Astrocyte of the spinal cord (primary cell): ENCODE measurements around the gene PAPPA2.
"Not testable (repeated sequence)": the region's sequence is repeated elsewhere in the genome, so short reads cannot be mapped to it uniquely, and the experiment has no call there.

ENCODE experiments used
- DNase-seq: peaks from one replicate; pipeline ENCODE4 v3.0.0; 2011; ENCODE audit warnings: low read depth, low spot score
- H3K4me3 ChIP-seq: 2 replicates; pipeline ENCODE4 v1.5.1; 2011; ENCODE audit warnings: low read depth, mild to moderate bottlenecking, low read length, moderate library complexity
- CTCF ChIP-seq: IDR thresholded peaks from 2 replicates; pipeline ENCODE4 v1.5.1; 2012; ENCODE audit warnings: low read depth, mild to moderate bottlenecking, low read length, inconsistent platforms
- in situ Hi-C: cut with HindIII; loops from 2 replicates; pipeline ENCODE4 v1.10.0; 2017; ENCODE audit warnings: low sequenced_read_pairs

PAPPA2 gene

GRCh38 chr1:176752505-176752904 is 289.5 kb downstream of the PAPPA2 start:
- in situ Hi-C loops = no loop called here

DNA sequence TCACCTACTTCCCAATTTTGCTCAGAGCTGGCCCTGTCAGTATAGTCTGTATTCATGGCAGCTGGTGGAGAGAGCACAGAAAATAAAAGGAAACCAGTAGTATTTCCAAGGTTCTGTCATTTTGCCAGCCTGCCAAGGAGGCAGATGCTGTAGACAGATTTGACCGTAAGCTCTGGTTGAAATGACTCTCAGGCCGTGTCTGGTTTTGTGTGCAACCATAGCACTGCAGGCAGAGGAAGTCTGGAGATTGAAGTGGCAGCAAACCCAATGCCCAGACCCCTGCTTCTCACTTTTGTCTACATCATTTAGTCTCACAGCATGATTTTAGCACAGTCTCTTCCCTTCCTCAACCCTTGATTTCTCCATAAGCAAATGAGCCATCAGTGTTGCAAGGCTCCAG is 291.7 kb downstream of the PAPPA2 start:
- no peak for TF ChIP-seq CTCF
- no peak overlapping the region for H3K4me3 ChIP-seq
- no peak for DNase-seq
- in situ Hi-C loops = no loop called here

More at GRCh38 chr1:176752505-176752904, 289.5 kb downstream of the PAPPA2 start:
- no peak for DNase-seq
- no peak for TF ChIP-seq CTCF
- no peak overlapping the region for H3K4me3 ChIP-seq

DNA sequence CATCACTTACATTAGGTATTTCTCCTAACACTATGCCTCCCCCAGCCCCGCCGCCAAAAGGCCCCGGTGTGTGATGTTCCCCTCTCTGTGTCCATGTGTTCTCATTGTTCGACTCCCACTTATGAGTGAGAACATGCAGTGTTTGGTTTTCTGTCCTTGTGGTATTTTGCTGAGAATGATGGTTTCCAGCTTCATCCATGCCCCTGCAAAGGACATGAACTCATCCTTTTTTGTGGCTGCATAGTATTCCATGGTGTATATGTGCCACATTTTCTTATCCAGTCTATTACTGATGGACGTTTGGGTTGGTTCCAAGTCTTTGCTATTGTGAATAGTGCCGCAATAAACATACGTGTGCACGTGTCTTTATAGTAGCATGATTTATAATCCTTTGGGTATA is 293.8 kb downstream of the PAPPA2 start:
- H3K4me3 ChIP-seq, in situ Hi-C loops, DNase-seq: not testable (repeated sequence)

DNA sequence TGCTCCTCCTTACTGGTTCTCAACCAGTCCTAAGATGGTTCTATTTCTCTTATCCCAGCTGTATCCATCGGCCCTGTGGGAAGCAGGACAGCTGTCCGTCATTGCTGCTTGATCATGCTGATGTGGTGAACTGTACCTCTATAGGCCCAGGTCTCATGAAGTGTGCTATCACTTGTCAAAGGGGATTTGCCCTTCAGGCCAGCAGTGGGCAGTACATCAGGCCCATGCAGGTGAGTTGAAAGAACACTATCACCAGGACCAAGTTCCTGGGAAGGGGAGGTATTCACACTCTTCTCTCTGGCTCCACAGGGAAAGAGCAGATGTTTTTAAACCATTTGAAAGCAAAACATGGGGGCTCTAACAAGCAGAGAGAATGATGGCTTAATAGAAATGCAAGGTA is 302.6 kb downstream of the PAPPA2 start:
- H3K4me3 ChIP-seq = no peak overlapping the region
- in situ Hi-C loops = no loop called here
- DNase-seq = no peak
- no peak for TF ChIP-seq CTCF

GRCh38 chr1:176766779-176767178 is 303.8 kb downstream of the PAPPA2 start:
- no peak for DNase-seq
- no peak for TF ChIP-seq CTCF
- H3K4me3 ChIP-seq = no peak overlapping the region
- in situ Hi-C loops = no loop called here

DNA sequence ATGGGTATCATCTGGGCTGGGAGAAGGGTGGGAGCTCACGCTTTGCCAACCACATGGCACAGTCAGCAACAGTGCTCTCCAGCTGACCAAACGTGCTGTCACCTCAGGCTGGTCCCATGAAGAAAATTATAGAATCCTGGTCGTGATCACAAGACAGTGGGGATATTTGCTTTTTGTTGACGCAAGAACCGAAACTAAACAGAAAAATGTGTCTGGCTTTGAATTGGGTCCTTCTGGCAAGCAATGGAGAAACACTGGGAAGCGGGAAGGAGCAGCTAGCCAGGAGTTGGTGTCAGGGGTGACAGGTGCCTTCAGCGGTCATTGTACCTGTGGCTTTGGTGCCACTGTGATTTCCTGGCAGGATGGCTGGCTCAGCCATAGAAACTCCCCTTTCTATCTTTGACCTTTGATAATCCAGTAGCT is 304.8 kb downstream of the PAPPA2 start:
- no peak for DNase-seq
- in situ Hi-C loops = no loop called here
- H3K4me3 ChIP-seq = no peak overlapping the region
- no peak for TF ChIP-seq CTCF

GRCh38 chr1:176768532-176768931 is 305.6 kb downstream of the PAPPA2 start:
- TF ChIP-seq CTCF = no peak
- no peak overlapping the region for H3K4me3 ChIP-seq
- in situ Hi-C loops = no loop called here
- DNase-seq = no peak
